HepG2 (cell line): ENCODE results near the gene GPC3. TPM values are rescaled to one million over a fixed set of nuclear protein-coding genes. Genes with fewer than 3 reads are reported as not detected.

Source experiments
- AHR ChIP-seq: IDR thresholded peaks from 2 replicates; pipeline ENCODE4 v1.6.1; 2018; ENCODE audit warnings: missing genetic modification reagents, missing compliant biosample characterization
- FOXP1 ChIP-seq, 2 experiments: fragments of 450-650 bp in 1 of 2; IDR thresholded peaks; 2 replicates each; pipeline ENCODE4 v1.6.1; 2017 to 2018; ENCODE audit warnings: antibody characterized with exemption in 1 of 2
- GLMP ChIP-seq: sonication (generic); formaldehyde crosslinking; IDR thresholded peaks from 2 replicates; pipeline ENCODE4 v1.9.0; 2021; ENCODE audit warnings: missing genetic modification reagents, mild to moderate bottlenecking, borderline replicate concordance
- HDAC6 ChIP-seq: fragments of 200-600 bp; sonication (generic); IDR thresholded peaks from 2 replicates; pipeline ENCODE4 v1.7.0; 2017; ENCODE audit warnings: mild to moderate bottlenecking, antibody characterized with exemption, low read length, low read depth
- MED13 ChIP-seq: sonication (generic); formaldehyde crosslinking; IDR thresholded peaks from 2 replicates; pipeline ENCODE4 v1.5.0; 2020; ENCODE audit warnings: missing genetic modification reagents
- REL ChIP-seq: sonication (generic); formaldehyde crosslinking; conservative IDR thresholded peaks from 2 replicates; pipeline ENCODE4 v1.8.0; 2022; ENCODE audit warnings: mild to moderate bottlenecking, missing genetic modification reagents, moderate library complexity
- RXRB ChIP-seq: IDR thresholded peaks from 2 replicates; pipeline ENCODE4 v1.6.1; 2016; ENCODE audit warnings: borderline replicate concordance, missing genetic modification reagents, missing compliant biosample characterization
- SNAI1 ChIP-seq: sonication (generic); formaldehyde crosslinking; IDR thresholded peaks from 2 replicates; pipeline ENCODE4 v1.5.0; 2020; ENCODE audit warnings: mild to moderate bottlenecking, missing genetic modification reagents, borderline replicate concordance
- TBX2 ChIP-seq: sonication (generic); formaldehyde crosslinking; IDR thresholded peaks from 2 replicates; pipeline ENCODE4 v1.5.0; 2020; ENCODE audit warnings: missing genetic modification reagents, mild to moderate bottlenecking, borderline replicate concordance
- ZBTB38 ChIP-seq: sonication (generic); formaldehyde crosslinking; IDR thresholded peaks from 2 replicates; pipeline ENCODE4 v1.5.1; 2020; ENCODE audit warnings: mild to moderate bottlenecking, missing genetic modification reagents
- ZC3H4 ChIP-seq: sonication (generic); formaldehyde crosslinking; IDR thresholded peaks from 2 replicates; pipeline ENCODE4 v1.4.0; 2020; ENCODE audit warnings: missing genetic modification reagents, borderline replicate concordance
- ZFAT ChIP-seq: sonication (generic); formaldehyde crosslinking; conservative IDR thresholded peaks from 2 replicates; pipeline ENCODE4 v1.8.1; 2023; ENCODE audit warnings: missing genetic modification reagents, inconsistent platforms
- ZHX1 ChIP-seq: sonication (generic); formaldehyde crosslinking; IDR thresholded peaks from 2 replicates; pipeline ENCODE4 v1.8.1; 2022; ENCODE audit warnings: low read depth, mild to moderate bottlenecking, missing genetic modification reagents
- ZMYM3 ChIP-seq: sonication (generic); formaldehyde crosslinking; IDR thresholded peaks from 2 replicates; pipeline ENCODE4 v1.5.1; 2020; ENCODE audit warnings: mild to moderate bottlenecking, missing genetic modification reagents
- ZNF17 ChIP-seq: sonication (generic); formaldehyde crosslinking; IDR thresholded peaks from 2 replicates; pipeline ENCODE4 v1.5.0; 2020; ENCODE audit warnings: mild to moderate bottlenecking, missing genetic modification reagents
- ZNF18 ChIP-seq: sonication (generic); formaldehyde crosslinking; IDR thresholded peaks from 2 replicates; pipeline ENCODE4 v1.8.0; 2022; ENCODE audit warnings: mild to moderate bottlenecking, missing genetic modification reagents; ENCODE audit not compliant: insufficient replicate concordance
- ZNF207 ChIP-seq: fragments of 450-650 bp; IDR thresholded peaks from 2 replicates; pipeline ENCODE4 v1.6.1; 2016; ENCODE audit warnings: antibody characterized with exemption, borderline replicate concordance
- ZNF263 ChIP-seq: sonication (generic); formaldehyde crosslinking; IDR thresholded peaks from 2 replicates; pipeline ENCODE4 v1.4.0; 2020; ENCODE audit warnings: missing genetic modification reagents
- ZNF484 ChIP-seq: sonication (generic); formaldehyde crosslinking; IDR thresholded peaks from 2 replicates; pipeline ENCODE4 v1.5.1; 2020; ENCODE audit warnings: mild to moderate bottlenecking, low read depth, missing genetic modification reagents, borderline replicate concordance
- ZNF577 ChIP-seq: sonication (generic); formaldehyde crosslinking; IDR thresholded peaks from 2 replicates; pipeline ENCODE4 v1.4.0; 2020; ENCODE audit warnings: mild to moderate bottlenecking, low read depth, missing genetic modification reagents, borderline replicate concordance
- ZNF619 ChIP-seq: sonication (generic); formaldehyde crosslinking; IDR thresholded peaks from 2 replicates; pipeline ENCODE4 v1.4.0; 2020; ENCODE audit warnings: mild to moderate bottlenecking, missing genetic modification reagents
- ZNF766 ChIP-seq: sonication (generic); formaldehyde crosslinking; IDR thresholded peaks from 2 replicates; pipeline ENCODE4 v1.5.0; 2020; ENCODE audit warnings: missing genetic modification reagents, borderline replicate concordance
- ZNF780A ChIP-seq: sonication (generic); formaldehyde crosslinking; IDR thresholded peaks from 2 replicates; pipeline ENCODE4 v1.8.0; 2022; ENCODE audit warnings: mild to moderate bottlenecking, missing genetic modification reagents, moderate library complexity
- ZNF782 ChIP-seq: sonication (generic); formaldehyde crosslinking; IDR thresholded peaks from 2 replicates; pipeline ENCODE4 v1.4.0; 2020; ENCODE audit warnings: missing genetic modification reagents, mild to moderate bottlenecking, borderline replicate concordance
- ZSCAN20 ChIP-seq: sonication (generic); formaldehyde crosslinking; IDR thresholded peaks from 2 replicates; pipeline ENCODE4 v1.4.0; 2020; ENCODE audit warnings: missing genetic modification reagents, mild to moderate bottlenecking, borderline replicate concordance
- polyA plus RNA-seq, 8 experiments: library from polyadenylated mRNA; depleted of rRNA in 3 of 8; stranded (reverse) in 7 of 8; unstranded in 1 of 8; fragments of >200 nt; fragmentation: Illumina TruSeq in 4 of 8; extraction: Trizol in 4 of 8; gene quantifications; 2 replicates each; pipeline versions ENCODE4 v1.2.1 to v1.2.3, GENCODE V29; 2011 to 2016; ENCODE audit warnings: low read depth in 4 of 8, missing spikeins in 1 of 8, mixed read lengths in 1 of 8; ENCODE audit not compliant: insufficient read depth in 1 of 8
- total RNA-seq, 5 experiments: library from RNA; depleted of rRNA; stranded (reverse); fragments of >200 nt; fragmentation: Illumina TruSeq; extraction: Trizol; gene quantifications; 2 replicates each; pipeline ENCODE4 v1.2.3, GENCODE V29; 2016; ENCODE audit warnings: low read depth in 1 of 5
- TF ChIP-seq, protein P1 (sequence below): IDR thresholded peaks from 2 replicates; pipeline ENCODE4 v1.6.1; 2016; ENCODE audit warnings: low read depth, borderline replicate concordance

The GPC3 gene
- total and polyA plus RNA-seq, 2 of the 13 experiments (the other 11 are each of a cell fraction or from before 2014, with no cell fraction given) = 1,799 to 3,263 TPM

DNA sequence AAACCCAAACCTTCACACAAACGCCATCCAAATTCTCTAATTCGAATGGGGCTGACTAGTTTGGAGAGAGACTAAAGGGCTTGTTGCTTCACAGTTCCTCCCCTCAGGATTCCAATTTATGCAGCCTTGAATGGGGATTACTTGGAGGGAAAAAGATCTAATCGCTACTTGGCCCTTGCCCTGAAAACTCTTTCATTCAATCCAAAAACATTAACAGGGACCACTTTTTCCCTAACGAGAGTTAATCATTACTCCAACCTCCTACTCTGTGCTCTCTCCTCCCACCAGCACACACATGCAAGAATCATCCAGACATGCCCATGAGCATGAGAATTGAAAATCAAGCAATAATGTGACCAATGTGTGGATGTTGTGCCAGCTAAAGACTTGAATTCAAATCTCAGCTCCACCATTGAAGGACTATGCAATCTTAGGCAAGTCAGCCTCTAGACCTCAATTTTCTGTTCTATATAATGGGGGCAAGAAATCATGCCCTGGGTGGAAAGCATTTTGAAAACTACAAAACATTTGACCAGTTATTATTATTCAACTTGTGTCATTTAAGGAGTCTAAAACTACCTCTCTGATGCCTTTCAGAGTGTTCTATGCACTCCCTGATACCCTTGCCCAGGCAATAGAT, 34.3 kb upstream of the GPC3 start (continued):
- TF ChIP-seq ZBTB38 (CRISPR knock-in tag) (no peak), ZNF17 (CRISPR knock-in tag) (no peak), MED13 (peak; percentile 94), GLMP (no peak), ZSCAN20 (CRISPR knock-in tag) (no peak), ZNF484 (CRISPR knock-in tag) (no peak), ZFAT (CRISPR knock-in tag) (no peak), ZNF782 (no peak), RXRB (CRISPR knock-in tag) (0 out of 2 replicates have a peak, but pooled peaks have one; percentile 39), AHR (CRISPR knock-in tag) (no peak), ZNF577 (CRISPR knock-in tag) (no peak), ZNF766 (CRISPR knock-in tag) (no peak), FOXP1 (IDR thresholded peaks at IDR 0.05) (no peak), FOXP1 (CRISPR knock-in tag; IDR thresholded peaks at IDR 0.05) (no peak; the same call in 1 of the 2 replicates), ZNF263 (CRISPR knock-in tag) (no peak), REL (CRISPR knock-in tag) (no peak), ZNF780A (CRISPR knock-in tag) (no peak), SNAI1 (CRISPR knock-in tag) (no peak), ZNF619 (no peak), TBX2 (CRISPR knock-in tag) (no peak), ZNF207 (no peak), ZC3H4 (CRISPR knock-in tag) (no peak), ZHX1 (no peak), ZMYM3 (CRISPR knock-in tag) (peak; percentile 46; the same call in 1 of the 2 replicates), ZNF18 (CRISPR knock-in tag) (no peak), HDAC6 (no peak)
- TF ChIP-seq, protein P1, sequence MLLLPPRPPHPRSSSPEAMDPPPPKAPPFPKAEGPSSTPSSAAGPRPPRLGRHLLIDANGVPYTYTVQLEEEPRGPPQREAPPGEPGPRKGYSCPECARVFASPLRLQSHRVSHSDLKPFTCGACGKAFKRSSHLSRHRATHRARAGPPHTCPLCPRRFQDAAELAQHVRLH = no peak
